Measurements from ENCODE around the gene PTPRN. TPM values are rescaled to one million over a fixed set of nuclear protein-coding genes. Genes with fewer than 3 reads are reported as not detected.

Gene PTPRN
- total RNA-seq, 1 experiment from 2014 or later, result not detected

DNA sequence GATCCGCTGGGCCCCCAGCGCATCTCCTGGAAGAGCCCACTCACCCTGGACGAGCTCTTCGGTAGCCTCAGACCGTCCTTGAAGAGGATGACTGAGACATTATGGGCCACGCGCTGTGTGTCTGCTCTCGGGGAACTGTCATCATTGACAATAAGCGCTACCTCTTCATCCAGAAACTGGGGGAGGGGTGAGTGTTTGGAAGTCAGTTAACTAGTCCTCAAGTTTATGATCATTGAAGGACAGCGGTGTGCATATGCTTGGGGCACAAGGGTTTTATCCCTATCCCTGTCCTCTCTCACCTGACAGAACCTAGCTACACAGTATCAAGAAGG, 63.3 kb downstream of the PTPRN start:
- peak overlapping the region; percentile 79 for H3K4me3 Mint-ChIP-seq (ENCODE audit: low read depth, unreplicated experiment)
- peaks cover 44% of the 10 kb centered on the region for H3K36me3 Mint-ChIP-seq (ENCODE audit: insufficient read depth, unreplicated experiment)
- intact Hi-C loops (cut with micrococcal nuclease; ENCODE audit: unreplicated experiment), result no loop called here
- peak overlapping the region; percentile 79 for H3K27ac Mint-ChIP-seq (ENCODE audit: unreplicated experiment)
- CTCF ChIA-PET, result interaction anchor here (1.0 to 1.7 kb wide), 5 partner anchors 8 to 49 kb away, joined by 3 to 6 read pairs (median 3); partner anchors contain the start of genes DNAJB2 and TUBA4A
- no peaks in the 10 kb centered on the region for H3K27me3 Mint-ChIP-seq (ENCODE audit: unreplicated experiment)
- no TSS peak for BruUV-seq (replicated peaks)
- peaks cover 30% of the 10 kb centered on the region for H3K4me1 Mint-ChIP-seq (ENCODE audit: low read depth, unreplicated experiment)
- no peaks in the 10 kb centered on the region for H3K9me3 Mint-ChIP-seq (ENCODE audit: low read depth, unreplicated experiment)
- DNase-seq, result no peak
- TF ChIP-seq, protein P1, sequence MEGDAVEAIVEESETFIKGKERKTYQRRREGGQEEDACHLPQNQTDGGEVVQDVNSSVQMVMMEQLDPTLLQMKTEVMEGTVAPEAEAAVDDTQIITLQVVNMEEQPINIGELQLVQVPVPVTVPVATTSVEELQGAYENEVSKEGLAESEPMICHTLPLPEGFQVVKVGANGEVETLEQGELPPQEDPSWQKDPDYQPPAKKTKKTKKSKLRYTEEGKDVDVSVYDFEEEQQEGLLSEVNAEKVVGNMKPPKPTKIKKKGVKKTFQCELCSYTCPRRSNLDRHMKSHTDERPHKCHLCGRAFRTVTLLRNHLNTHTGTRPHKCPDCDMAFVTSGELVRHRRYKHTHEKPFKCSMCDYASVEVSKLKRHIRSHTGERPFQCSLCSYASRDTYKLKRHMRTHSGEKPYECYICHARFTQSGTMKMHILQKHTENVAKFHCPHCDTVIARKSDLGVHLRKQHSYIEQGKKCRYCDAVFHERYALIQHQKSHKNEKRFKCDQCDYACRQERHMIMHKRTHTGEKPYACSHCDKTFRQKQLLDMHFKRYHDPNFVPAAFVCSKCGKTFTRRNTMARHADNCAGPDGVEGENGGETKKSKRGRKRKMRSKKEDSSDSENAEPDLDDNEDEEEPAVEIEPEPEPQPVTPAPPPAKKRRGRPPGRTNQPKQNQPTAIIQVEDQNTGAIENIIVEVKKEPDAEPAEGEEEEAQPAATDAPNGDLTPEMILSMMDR (IDR thresholded peaks at IDR 0.05; ENCODE audit: unreplicated experiment), result no peak

- H3K27ac Mint-ChIP-seq (ENCODE audit: unreplicated experiment), result peak within 1 kb of the TSS; percentile 79
- intact Hi-C loops (cut with micrococcal nuclease; ENCODE audit: unreplicated experiment), result no loop called here
- H3K36me3 Mint-ChIP-seq (ENCODE audit: insufficient read depth, unreplicated experiment), result peaks cover 42% of the 10 kb centered on the region
- H3K4me3 Mint-ChIP-seq (ENCODE audit: low read depth, unreplicated experiment), result peak within 1 kb of the TSS; percentile 79
- H3K4me1 Mint-ChIP-seq (ENCODE audit: low read depth, unreplicated experiment), result peaks cover 24% of the 10 kb centered on the region
- no TSS peak for BruUV-seq (replicated peaks)
- DNase-seq, result peak; percentile 94
- no peaks in the 10 kb centered on the region for H3K9me3 Mint-ChIP-seq (ENCODE audit: low read depth, unreplicated experiment)
- H3K27me3 Mint-ChIP-seq (ENCODE audit: unreplicated experiment), result no peaks in the 10 kb centered on the region
- CTCF ChIA-PET, result interaction anchor here (0.6 to 1.7 kb wide), 10 partner anchors 8 to 50 kb away, joined by 3 to 7 read pairs (median 3); partner anchors contain the start of genes ANKZF1, ATG9A, DNAJB2 and TUBA4A
- TF ChIP-seq, protein P1 (IDR thresholded peaks at IDR 0.05; ENCODE audit: unreplicated experiment), result no peak
Measured at GRCh38 chr2:219245148-219245898, 63.9 kb downstream of the PTPRN start, which contains the start of the genes GLB1L and STK16. Gene GLB1L, minus strand, starts transcription at chr2:219245444. Its CDS starts 1,871 bp downstream, at chr2:219243573. Gene STK16, plus strand, starts transcription at chr2:219245479. Its CDS starts 521 bp downstream, at chr2:219246000.

- H3K4me1 Mint-ChIP-seq (ENCODE audit: low read depth, unreplicated experiment), result peaks cover 19% of the 10 kb centered on the region
- CTCF ChIA-PET, result interaction anchor here (0.6 to 1.7 kb wide), 9 partner anchors 9 to 50 kb away, joined by 3 to 7 read pairs (median 3); partner anchors contain the start of genes ANKZF1, ATG9A and TUBA4A
- peak overlapping the region; percentile 79 for H3K27ac Mint-ChIP-seq (ENCODE audit: unreplicated experiment)
- no peaks in the 10 kb centered on the region for H3K9me3 Mint-ChIP-seq (ENCODE audit: low read depth, unreplicated experiment)
- TF ChIP-seq, protein P1 (IDR thresholded peaks at IDR 0.05; ENCODE audit: unreplicated experiment), result no peak
- intact Hi-C loops (cut with micrococcal nuclease; ENCODE audit: unreplicated experiment), result no loop called here
- H3K4me3 Mint-ChIP-seq (ENCODE audit: low read depth, unreplicated experiment), result peak overlapping the region; percentile 79
- H3K36me3 Mint-ChIP-seq (ENCODE audit: insufficient read depth, unreplicated experiment), result peaks cover 37% of the 10 kb centered on the region
- DNase-seq, result no peak
- no peaks in the 10 kb centered on the region for H3K27me3 Mint-ChIP-seq (ENCODE audit: unreplicated experiment)
- BruUV-seq (replicated peaks), result TSS peak; percentile 45
Measured at GRCh38 chr2:219244789-219245147, 64.4 kb downstream of the PTPRN start.

DNA sequence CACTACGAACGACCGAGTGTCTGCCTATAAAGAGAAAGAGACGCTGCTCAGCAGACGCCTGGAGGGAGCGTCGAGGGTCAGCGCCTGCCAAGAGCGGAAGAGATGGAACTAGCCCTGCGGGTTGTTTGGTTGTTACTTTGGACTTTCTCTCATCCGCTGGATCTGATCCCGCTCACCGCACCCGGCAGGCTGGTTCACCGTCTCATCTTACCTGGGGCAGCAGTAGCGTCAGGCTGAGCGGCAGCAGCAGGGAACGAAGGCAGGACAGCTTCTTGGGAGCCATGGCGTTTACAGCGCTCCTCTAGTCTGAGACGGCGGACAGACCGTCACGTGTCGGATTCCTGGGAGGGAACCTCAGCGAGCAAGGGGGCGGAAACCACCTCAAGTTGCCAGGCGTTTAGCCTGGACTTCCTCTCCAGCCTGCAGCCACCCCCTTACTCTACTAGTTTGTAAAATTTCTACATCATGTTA, 65.9 kb downstream of the PTPRN start:
- intact Hi-C loops (cut with micrococcal nuclease; ENCODE audit: unreplicated experiment), result no loop called here
- DNase-seq, result no peak
- Mint-ChIP-seq H3K4me3 (ENCODE audit: low read depth, unreplicated experiment) (no peak overlapping the region), H3K36me3 (ENCODE audit: insufficient read depth, unreplicated experiment) (peaks cover 25% of the 10 kb centered on the region), H3K27ac (ENCODE audit: unreplicated experiment) (no peak overlapping the region), H3K27me3 (ENCODE audit: unreplicated experiment) (no peaks in the 10 kb centered on the region), H3K9me3 (ENCODE audit: low read depth, unreplicated experiment) (no peaks in the 10 kb centered on the region), H3K4me1 (ENCODE audit: low read depth, unreplicated experiment) (peaks cover 5% of the 10 kb centered on the region)
- CTCF ChIA-PET, result no interaction called here
- BruUV-seq (replicated peaks), result no TSS peak
- TF ChIP-seq, protein P1 (IDR thresholded peaks at IDR 0.05; ENCODE audit: unreplicated experiment), result no peak

Small RNAs within 50 kb of the gene (microRNA-seq; reads per million reads assigned to microRNA genes)
- not detected for gene MIR153-1

Other genes starting within 250 kb of the PTPRN start
- 9.0 and 15.8 TPM in 2 replicates for gene IHH, start 248.5 kb downstream of the PTPRN start, total RNA-seq (2022)
- gene NHEJ1, start 148.6 kb downstream of the PTPRN start, total RNA-seq (2022), result 12.1 and 12.4 TPM in 2 replicates
- gene SLC23A3, start 139.4 kb downstream of the PTPRN start, total RNA-seq (2022), result 4.4 and 6.0 TPM in 2 replicates
- gene CNPPD1, start 132.5 kb downstream of the PTPRN start, total RNA-seq (2022), result 40.6 and 42.9 TPM in 2 replicates
- gene RETREG2, start 131.1 kb downstream of the PTPRN start, total RNA-seq (2022), result 67.9 and 69.7 TPM in 2 replicates
- 25.7 and 30.0 TPM in 2 replicates for gene ZFAND2B, start 102.6 kb downstream of the PTPRN start, total RNA-seq (2022)
- 11.7 and 12.1 TPM in 2 replicates for gene ABCB6, start 90.4 kb downstream of the PTPRN start, total RNA-seq (2022)
- 36.6 and 42.4 TPM in 2 replicates for gene ATG9A, start 79.8 kb downstream of the PTPRN start, total RNA-seq (2022)
- gene ANKZF1, start 79.6 kb downstream of the PTPRN start, total RNA-seq (2022), result 44.1 and 56.6 TPM in 2 replicates
- gene GLB1L, start 64.0 kb downstream of the PTPRN start, total RNA-seq (2022), result 7.6 and 12.1 TPM in 2 replicates
- 26.7 and 27.0 TPM in 2 replicates for gene STK16, start 63.9 kb downstream of the PTPRN start, total RNA-seq (2022)
- not detected in 2 replicates for gene TUBA4B, start 56.2 kb downstream of the PTPRN start, total RNA-seq (2022)
- 68.8 and 97.9 TPM in 2 replicates for gene TUBA4A, start 55.5 kb downstream of the PTPRN start, total RNA-seq (2022)
- gene DNAJB2, start 30.0 kb downstream of the PTPRN start, total RNA-seq (2022), result 55.1 and 68.2 TPM in 2 replicates
- not detected in 2 replicates for gene RESP18, start 23.3 kb upstream of the PTPRN start, total RNA-seq (2022)
- 70.3 and 75.1 TPM in 2 replicates for gene DNPEP, start 78.5 kb upstream of the PTPRN start, total RNA-seq (2022)
- not detected in 2 replicates for gene DES, start 109.0 kb upstream of the PTPRN start, total RNA-seq (2022)
- gene SPEG, start 125.4 kb upstream of the PTPRN start, total RNA-seq (2022), result 13.4 and 16.7 TPM in 2 replicates
- gene GMPPA, start 189.5 kb upstream of the PTPRN start, total RNA-seq (2022), result 53.0 and 59.4 TPM in 2 replicates
- 0.17 TPM in 1 of 2 replicates, not detected in the other for gene ASIC4, start 205.1 kb upstream of the PTPRN start, total RNA-seq (2022)
- 139 and 141 TPM in 2 replicates for gene CHPF, start 234.4 kb upstream of the PTPRN start, total RNA-seq (2022)
- 5.2 and 5.9 TPM in 2 replicates for gene TMEM198, start 234.6 kb upstream of the PTPRN start, total RNA-seq (2022)